ENCODE measurements around the gene SRXN1. TPM values are rescaled to one million over a fixed set of nuclear protein-coding genes. Genes with fewer than 3 reads are reported as not detected.

The SRXN1 gene
- total RNA-seq, 4 donors from 2014 or later: 13.4 to 24.0 (median 22.7) TPM

DNA sequence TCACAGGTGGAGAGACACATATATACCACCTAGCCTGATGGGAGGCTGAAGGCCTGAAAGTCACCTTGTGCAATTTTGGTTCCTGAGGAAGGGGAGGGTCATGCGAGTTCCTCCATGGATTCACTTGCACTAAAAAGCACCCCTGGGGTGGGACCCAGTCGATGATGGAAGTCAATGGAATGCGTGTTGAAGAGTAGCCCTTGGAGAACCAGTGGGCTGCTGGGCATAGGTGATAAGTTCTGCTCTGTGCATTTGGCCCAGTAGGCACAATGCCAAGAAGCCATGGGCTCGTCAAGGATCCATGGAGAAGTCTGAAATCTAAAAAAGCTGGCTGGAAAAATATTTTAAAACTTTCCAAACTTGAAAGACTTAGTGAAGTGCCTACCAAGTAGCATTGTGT, 41.5 kb upstream of the SRXN1 start:
- TF ChIP-seq, protein P1, sequence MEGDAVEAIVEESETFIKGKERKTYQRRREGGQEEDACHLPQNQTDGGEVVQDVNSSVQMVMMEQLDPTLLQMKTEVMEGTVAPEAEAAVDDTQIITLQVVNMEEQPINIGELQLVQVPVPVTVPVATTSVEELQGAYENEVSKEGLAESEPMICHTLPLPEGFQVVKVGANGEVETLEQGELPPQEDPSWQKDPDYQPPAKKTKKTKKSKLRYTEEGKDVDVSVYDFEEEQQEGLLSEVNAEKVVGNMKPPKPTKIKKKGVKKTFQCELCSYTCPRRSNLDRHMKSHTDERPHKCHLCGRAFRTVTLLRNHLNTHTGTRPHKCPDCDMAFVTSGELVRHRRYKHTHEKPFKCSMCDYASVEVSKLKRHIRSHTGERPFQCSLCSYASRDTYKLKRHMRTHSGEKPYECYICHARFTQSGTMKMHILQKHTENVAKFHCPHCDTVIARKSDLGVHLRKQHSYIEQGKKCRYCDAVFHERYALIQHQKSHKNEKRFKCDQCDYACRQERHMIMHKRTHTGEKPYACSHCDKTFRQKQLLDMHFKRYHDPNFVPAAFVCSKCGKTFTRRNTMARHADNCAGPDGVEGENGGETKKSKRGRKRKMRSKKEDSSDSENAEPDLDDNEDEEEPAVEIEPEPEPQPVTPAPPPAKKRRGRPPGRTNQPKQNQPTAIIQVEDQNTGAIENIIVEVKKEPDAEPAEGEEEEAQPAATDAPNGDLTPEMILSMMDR (IDR thresholded peaks at IDR 0.05; ENCODE audit: low read depth): no peak

DNA sequence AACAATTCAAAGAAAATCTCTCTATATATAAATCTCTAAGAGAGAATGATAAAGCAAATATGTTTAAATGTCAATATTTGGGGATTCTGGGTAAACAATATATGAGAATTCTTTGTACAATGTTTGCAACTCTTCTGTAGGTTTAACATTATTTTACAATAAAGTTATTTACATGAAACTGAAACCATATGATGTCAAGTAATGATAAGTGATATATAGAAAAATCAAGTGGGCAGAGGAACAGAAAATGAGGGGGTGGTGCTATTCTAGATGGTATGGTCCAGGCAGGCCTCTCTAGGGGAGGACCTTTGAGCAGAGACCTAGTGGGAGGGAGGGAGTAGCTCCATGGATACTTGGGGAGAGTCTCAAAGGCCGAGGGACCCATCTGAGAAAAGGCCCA, 39.0 kb upstream of the SRXN1 start:
- TF ChIP-seq, protein P1 (IDR thresholded peaks at IDR 0.05; ENCODE audit: low read depth): no peak

DNA sequence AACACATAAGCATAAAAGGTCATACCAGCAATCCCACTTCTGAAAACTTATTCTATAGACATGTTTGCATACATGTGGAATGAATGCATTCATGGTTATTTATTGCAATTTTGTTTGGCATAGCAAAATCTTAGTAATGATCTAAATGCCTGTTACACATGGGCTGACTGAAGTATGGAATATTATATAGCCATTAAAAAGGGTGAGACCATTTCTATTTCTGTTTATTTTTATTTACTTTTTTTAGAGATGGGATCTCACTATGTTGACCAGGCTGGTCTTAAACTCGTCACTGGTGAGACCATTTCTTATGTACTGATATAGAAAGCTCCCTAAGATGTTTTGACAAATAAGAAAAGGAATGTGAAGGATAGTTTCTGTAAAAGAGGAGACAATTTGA, 36.9 kb upstream of the SRXN1 start:
- TF ChIP-seq, protein P1 (IDR thresholded peaks at IDR 0.05; ENCODE audit: low read depth): no peak

DNA sequence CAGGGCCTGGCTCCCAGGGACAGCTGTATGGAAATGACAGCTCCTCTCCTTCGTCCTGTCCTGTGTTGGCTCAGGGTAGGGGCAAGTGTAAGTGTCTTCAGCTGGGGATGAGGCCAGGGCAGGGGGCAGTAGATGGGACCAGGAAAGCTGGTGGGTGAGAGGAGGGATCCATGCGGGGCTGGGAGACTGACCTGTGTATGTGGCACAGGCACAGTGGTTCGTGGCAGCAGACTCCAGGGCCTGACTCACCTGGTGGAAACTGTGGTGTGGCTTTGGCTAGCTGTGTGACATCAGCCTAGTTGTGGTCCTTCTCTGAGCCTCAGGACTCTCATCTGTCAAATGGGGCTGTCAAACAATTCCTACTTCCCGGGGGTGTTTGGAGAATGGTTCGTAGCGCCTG, 36.3 kb upstream of the SRXN1 start:
- TF ChIP-seq, protein P1 (IDR thresholded peaks at IDR 0.05; ENCODE audit: low read depth): no peak

DNA sequence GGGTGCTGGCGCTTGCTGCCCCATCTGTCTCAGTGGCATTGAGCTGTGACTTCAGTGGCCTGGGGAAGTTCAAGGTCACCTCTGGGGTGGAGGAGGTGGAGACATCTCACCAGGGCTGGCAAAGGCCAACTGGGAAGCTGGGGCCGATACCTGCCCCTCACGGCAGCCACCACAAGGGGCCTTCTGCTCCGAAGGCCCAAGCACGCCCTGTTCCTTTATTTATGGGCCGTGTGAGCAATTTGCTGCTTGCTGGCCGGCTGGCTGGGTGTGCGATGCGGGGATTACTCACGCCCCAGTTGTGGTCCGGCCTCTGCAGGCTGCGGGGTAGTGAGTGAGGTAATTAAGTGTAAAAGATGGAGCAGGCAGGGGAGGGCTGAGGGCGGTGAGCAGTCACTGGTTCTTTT, 35.8 kb upstream of the SRXN1 start:
- TF ChIP-seq, protein P1 (IDR thresholded peaks at IDR 0.05; ENCODE audit: low read depth): no peak

DNA sequence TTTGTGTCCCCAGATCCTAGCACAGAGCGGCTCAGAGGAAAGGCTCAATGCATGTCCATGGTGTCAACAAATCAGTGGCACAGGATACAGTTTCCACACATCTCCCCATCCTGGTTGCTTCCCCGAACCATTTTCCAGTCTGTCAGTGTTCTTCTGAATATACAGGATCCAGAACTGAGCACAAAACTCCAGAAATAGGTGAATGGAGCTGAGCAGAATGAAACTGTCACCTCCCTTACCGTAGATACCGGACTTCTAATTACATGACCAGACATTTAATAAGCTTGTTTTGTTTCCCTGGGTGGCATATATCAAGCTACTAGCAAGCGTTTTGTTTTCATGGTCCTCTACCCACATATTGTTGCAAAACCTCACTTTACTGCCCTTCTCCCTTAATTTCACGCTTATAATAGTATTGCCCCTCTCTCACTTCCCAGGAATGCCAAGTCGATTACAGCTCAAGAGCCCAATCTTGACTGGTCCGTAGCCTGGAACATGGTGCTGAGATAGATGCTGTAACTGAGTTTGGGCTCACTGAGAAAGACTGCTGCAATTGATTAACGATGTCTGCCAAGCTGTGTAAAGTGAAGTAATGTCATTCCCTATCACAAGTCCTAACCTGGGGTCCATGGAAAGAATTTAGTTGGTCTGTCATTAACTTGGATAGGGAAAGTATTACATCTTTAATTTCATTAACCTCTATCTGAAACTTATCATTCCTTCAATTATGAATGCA, 34.6 kb upstream of the SRXN1 start:
- TF ChIP-seq, protein P1 (IDR thresholded peaks at IDR 0.05; ENCODE audit: low read depth): no peak

DNA sequence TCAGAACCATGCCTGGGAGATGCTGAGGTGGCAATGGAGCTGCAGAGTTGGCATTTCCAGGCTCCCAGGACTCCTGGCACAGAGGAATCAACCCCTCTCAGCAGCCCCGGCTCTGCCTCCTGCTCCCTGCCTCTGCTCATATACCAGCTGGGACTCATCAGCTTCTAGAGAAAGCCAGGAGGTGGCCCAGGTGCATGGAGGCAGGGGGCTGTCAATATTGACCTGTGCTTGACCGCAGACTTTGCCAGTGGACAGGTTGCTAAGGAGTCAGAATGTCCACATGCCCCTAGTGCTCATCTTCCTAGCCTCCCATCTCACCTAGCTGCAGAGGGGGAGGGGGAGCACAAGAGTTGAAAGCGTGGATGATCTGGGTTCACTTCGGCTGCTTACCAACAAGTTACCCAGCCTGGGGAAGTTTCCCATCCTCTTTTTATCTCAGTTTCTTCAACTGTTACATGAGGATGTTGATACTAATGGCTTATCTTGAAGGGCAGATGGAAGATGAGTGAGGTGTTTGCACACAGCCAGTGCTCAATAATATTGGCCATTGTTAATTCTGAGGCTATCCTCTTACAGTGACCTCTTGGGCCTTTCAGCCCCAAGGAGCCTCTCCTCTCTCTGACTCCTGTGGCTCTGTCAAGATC, 31.8 kb upstream of the SRXN1 start:
- TF ChIP-seq, protein P1 (IDR thresholded peaks at IDR 0.05; ENCODE audit: low read depth): no peak
